ENCODE measurements around the gene SPSB3.

Gene SPSB3

DNA sequence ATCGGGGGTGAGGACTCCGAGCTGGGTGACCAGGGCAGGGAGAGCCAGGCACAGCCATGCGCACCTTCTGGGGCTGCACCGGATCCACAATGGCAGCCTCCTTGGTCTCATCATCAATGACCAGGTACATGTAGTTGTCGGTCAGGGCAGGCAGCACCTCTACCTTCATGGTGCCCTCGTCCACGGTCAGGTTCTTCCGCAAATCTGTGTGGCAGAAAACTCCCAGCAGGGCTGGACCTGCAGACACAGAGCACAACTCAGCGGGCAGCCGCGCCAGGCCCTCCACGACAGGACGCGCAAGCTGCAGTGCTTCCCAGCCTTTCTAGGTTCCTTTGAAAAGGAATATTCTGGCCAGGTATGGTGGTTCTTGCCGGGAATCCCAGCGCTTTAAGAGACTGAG is 40.4 kb upstream of the SPSB3 start:
- Histone ChIP-seq H3K27ac (ENCODE audit: low read length) (no peak overlapping the region), H3K36me3 (ENCODE audit: control insufficient read depth in 2 of 2, insufficient read depth in 2 of 2, low read length in 2 of 2) (peaks cover 11 to 21% of the 10 kb centered on the region in 2 donors), H3K9me3 (ENCODE audit: control insufficient read depth in 2 of 2, low read length in 2 of 2) (no peaks in the 10 kb centered on the region), H3K4me1 (ENCODE audit: control insufficient read depth, insufficient read depth, low read length) (peaks cover 20% of the 10 kb centered on the region), H3K4me3 (ENCODE audit: low read length in 2 of 2) (no peak overlapping the region), H3K9ac (ENCODE audit: low read length in 2 of 2) (no peak overlapping the region), H3K27me3 (ENCODE audit: control insufficient read depth in 1 of 2, insufficient read depth in 2 of 2, low read length in 2 of 2) (no peaks in the 10 kb centered on the region)

DNA sequence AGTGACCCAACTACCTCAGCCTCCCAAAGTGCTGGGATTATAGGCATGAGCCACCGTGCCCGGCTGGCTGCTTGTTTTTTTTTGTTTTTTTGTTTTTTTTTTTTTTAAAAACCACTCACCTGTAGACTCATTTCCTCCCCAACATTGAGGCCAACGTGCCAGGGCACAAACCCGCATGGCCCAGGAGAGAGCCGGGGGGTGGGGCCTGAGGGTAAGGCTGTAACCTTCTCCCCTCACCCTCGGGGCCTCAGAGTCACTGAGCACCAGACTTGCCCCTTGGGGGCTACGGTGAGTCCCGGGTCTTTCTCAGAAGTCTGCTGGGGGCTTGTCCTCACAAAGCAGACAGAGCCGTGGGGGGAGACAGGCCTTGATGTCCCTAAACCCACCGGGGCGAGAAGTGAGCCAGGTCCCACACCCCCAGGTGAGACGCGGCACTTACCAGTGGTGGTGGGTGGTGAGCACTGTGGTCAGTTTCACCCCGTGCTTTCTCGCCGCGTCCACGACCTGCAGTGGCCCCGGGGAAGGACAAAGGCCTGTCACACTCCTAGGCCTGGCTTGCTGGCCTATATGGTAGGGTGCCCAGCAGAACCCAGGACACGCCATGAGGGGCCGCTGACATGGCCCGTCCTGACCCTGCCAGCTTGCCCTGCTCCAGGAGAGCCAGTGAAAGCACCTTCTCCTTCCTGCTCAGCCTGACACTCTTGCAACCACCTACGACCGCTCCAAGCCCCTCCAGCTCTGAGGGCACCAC is 39.7 kb upstream of the SPSB3 start:
- Histone ChIP-seq H3K4me3 (ENCODE audit: low read length in 2 of 2) (no peak overlapping the region), H3K27ac (ENCODE audit: low read length) (no peak overlapping the region), H3K4me1 (ENCODE audit: control insufficient read depth, insufficient read depth, low read length) (peaks cover 14% of the 10 kb centered on the region), H3K9ac (ENCODE audit: low read length in 2 of 2) (no peak overlapping the region), H3K27me3 (ENCODE audit: control insufficient read depth in 1 of 2, insufficient read depth in 2 of 2, low read length in 2 of 2) (no peaks in the 10 kb centered on the region), H3K36me3 (ENCODE audit: control insufficient read depth in 2 of 2, insufficient read depth in 2 of 2, low read length in 2 of 2) (peaks cover 11 to 23% of the 10 kb centered on the region in 2 donors), H3K9me3 (ENCODE audit: control insufficient read depth in 2 of 2, low read length in 2 of 2) (no peaks in the 10 kb centered on the region)

DNA sequence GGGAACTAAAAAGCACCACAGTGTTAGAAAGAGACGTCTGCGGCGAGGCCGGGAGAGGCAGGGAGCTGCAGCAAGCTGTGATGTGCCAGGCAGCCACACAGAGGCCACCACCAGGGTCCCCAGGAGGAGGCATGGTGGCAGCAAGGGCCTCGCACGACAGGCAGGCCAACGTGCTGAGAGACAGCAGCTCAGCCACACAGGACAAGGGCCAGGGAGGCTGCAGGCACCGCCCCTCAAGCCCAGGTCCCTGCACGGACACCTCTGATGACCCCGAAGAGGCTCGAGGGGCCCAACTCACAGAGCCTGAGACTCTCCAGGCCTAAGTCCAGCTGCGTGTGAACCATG is 38.5 kb upstream of the SPSB3 start:
- no peak overlapping the region for H3K27ac ChIP-seq (ENCODE audit: low read length)
- H3K9me3 ChIP-seq (ENCODE audit: control insufficient read depth in 2 of 2, low read length in 2 of 2): no peaks in the 10 kb centered on the region
- H3K9ac ChIP-seq (ENCODE audit: low read length in 2 of 2): no peak overlapping the region
- no peak overlapping the region for H3K4me3 ChIP-seq (ENCODE audit: low read length in 2 of 2)
- no peaks in the 10 kb centered on the region for H3K27me3 ChIP-seq (ENCODE audit: control insufficient read depth in 1 of 2, insufficient read depth in 2 of 2, low read length in 2 of 2)
- H3K36me3 ChIP-seq (ENCODE audit: control insufficient read depth in 2 of 2, insufficient read depth in 2 of 2, low read length in 2 of 2): peaks cover 17 to 31% of the 10 kb centered on the region in 2 donors
- H3K4me1 ChIP-seq (ENCODE audit: control insufficient read depth, insufficient read depth, low read length): peaks cover 12% of the 10 kb centered on the region

DNA sequence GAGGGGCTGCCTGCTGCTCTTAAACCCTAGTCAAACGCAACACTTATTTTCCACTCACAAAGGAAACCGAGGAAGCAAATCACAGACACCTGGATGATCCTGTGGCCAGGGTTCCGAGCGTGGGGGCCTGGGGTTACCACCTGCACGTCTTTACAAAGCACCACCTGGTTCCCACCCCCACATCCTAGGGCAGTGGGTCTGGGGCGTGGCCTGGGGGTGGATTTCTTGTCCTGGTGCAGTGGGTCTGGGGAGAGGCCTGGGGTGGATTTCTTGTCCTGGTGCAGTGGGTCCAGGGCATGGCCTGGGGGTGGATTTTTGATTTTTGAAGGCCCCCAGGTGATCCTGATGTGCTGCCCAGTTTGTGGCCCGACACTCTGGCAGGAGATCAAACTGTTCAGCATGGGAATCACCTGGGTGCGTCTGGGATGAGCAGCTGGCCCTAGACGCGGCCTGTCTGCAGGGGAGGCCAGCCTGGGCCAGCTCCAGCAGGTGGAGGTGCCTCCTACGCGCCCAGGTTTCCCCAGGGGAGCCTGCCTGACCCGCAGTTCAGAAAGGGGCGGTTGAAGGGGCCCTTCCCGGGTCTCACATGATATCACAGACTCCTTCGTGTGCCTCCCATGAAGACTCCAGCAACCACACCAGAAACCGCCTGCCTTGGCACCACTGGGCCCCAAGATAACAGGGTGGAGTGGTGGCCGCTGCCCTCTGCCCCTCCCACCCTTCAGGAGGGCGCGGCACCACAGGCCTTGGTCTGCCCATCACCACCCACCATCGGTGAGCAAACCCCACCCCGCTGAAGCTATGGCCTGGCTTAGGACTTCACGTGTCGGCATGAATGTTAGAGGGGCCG is 38.0 kb upstream of the SPSB3 start:
- Histone ChIP-seq H3K4me3 (ENCODE audit: low read length in 2 of 2) (no peak overlapping the region), H3K27ac (ENCODE audit: low read length) (no peak overlapping the region), H3K36me3 (ENCODE audit: control insufficient read depth in 2 of 2, insufficient read depth in 2 of 2, low read length in 2 of 2) (peaks cover 17 to 33% of the 10 kb centered on the region in 2 donors), H3K9ac (ENCODE audit: low read length in 2 of 2) (no peak overlapping the region), H3K27me3 (ENCODE audit: control insufficient read depth in 1 of 2, insufficient read depth in 2 of 2, low read length in 2 of 2) (no peaks in the 10 kb centered on the region), H3K9me3 (ENCODE audit: control insufficient read depth in 2 of 2, low read length in 2 of 2) (no peaks in the 10 kb centered on the region), H3K4me1 (ENCODE audit: control insufficient read depth, insufficient read depth, low read length) (peaks cover 6% of the 10 kb centered on the region)

DNA sequence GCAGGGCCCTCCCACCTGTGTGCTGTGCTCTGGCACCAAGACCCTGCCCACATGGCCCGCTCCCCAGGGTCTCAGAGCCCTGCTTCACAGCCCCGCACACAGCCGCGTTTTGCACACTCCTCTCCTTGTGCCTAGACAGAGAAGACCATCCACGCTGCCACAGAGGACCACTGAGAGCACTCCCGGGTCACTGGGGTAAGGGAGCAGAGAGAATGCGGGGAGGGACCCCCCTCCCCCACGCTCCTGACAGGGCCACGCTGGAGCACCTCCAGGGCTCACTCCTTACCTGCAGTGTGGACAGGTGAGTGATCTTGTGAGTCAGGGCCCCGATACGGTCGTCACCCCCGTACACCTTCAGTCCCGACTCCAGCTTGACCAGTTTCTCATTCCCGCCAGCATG is 37.2 kb upstream of the SPSB3 start:
- Histone ChIP-seq H3K4me1 (ENCODE audit: control insufficient read depth, insufficient read depth, low read length) (peaks cover 3% of the 10 kb centered on the region), H3K27ac (ENCODE audit: low read length) (no peak overlapping the region), H3K4me3 (ENCODE audit: low read length in 2 of 2) (no peak overlapping the region), H3K36me3 (ENCODE audit: control insufficient read depth in 2 of 2, insufficient read depth in 2 of 2, low read length in 2 of 2) (peaks cover 17 to 35% of the 10 kb centered on the region in 2 donors), H3K9me3 (ENCODE audit: control insufficient read depth in 2 of 2, low read length in 2 of 2) (no peaks in the 10 kb centered on the region), H3K27me3 (ENCODE audit: control insufficient read depth in 1 of 2, insufficient read depth in 2 of 2, low read length in 2 of 2) (no peaks in the 10 kb centered on the region), H3K9ac (ENCODE audit: low read length in 2 of 2) (no peak overlapping the region)

DNA sequence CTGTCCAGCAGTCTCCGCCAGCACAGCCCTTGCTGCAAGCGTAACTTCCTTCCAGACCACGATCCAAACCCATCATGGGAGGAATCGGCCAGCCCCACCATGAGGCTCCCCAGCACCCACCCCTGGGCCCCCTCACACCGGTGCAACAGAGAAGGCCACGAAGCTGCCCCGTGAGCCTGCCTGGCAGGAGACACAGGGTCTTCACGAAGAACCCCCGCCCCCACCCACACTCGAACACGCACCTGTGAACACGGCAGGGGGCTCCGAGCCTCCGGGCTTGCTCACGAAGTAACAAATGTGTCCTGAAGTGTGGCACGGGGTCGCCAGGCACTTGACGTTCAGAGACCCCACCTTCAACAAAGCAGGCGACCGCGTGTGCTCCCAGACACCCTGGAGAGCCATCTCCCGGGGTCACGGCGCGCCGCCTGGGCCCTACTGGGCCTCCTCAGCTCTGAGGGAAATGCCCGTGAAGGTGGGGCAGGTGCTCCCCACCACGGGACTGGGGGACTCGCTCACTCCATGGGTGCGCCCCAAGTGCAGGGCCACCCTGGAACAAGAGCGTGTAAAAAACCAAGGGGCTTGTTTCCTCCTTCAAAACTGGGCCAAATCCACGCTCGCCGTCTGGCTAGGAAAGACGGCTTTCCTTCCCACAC is 36.6 kb upstream of the SPSB3 start:
- H3K27ac ChIP-seq (ENCODE audit: low read length): no peak overlapping the region
- no peaks in the 10 kb centered on the region for H3K27me3 ChIP-seq (ENCODE audit: control insufficient read depth in 1 of 2, insufficient read depth in 2 of 2, low read length in 2 of 2)
- H3K4me3 ChIP-seq (ENCODE audit: low read length in 2 of 2): no peak overlapping the region
- no peak overlapping the region for H3K9ac ChIP-seq (ENCODE audit: low read length in 2 of 2)
- H3K9me3 ChIP-seq (ENCODE audit: control insufficient read depth in 2 of 2, low read length in 2 of 2): no peaks in the 10 kb centered on the region
- H3K4me1 ChIP-seq (ENCODE audit: control insufficient read depth, insufficient read depth, low read length): peaks cover 2% of the 10 kb centered on the region
- H3K36me3 ChIP-seq (ENCODE audit: control insufficient read depth in 2 of 2, insufficient read depth in 2 of 2, low read length in 2 of 2): peaks cover 17 to 35% of the 10 kb centered on the region in 2 donors

DNA sequence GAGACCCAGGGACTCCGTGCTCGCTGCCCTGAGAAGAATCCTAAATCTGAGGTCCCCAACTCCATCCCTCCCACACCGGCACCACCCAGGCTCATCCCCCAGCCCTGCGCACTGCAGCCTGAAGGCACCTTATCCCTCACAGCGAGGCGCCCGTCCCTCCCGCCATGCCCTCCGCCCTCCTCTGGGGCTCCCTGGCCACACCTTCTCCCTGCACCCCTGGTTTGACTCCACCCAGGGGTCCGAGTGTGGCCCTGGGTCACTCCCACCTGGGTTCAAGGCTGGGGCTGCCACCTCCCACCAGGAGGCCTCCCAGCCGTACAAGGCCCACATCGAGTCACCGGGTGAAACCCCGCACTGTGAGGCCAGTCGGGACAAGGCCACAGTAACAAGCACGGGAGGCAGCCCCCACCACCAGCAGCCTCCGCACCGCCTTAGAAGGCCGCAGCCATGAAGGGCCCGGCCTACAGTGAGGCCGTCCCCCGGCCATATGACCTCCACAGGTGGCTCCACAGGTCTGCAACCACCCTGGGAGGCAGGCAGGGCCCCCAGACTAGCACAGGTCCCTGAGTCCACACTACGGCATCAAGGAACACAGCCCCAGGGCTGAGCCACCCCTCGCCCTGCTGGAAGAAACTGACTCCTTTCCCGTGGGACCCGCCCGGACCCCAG is 36.0 kb upstream of the SPSB3 start:
- Histone ChIP-seq H3K9ac (ENCODE audit: low read length in 2 of 2) (no peak overlapping the region), H3K4me3 (ENCODE audit: low read length in 2 of 2) (no peak overlapping the region), H3K4me1 (ENCODE audit: control insufficient read depth, insufficient read depth, low read length) (no peaks in the 10 kb centered on the region), H3K27ac (ENCODE audit: low read length) (no peak overlapping the region), H3K36me3 (ENCODE audit: control insufficient read depth in 2 of 2, insufficient read depth in 2 of 2, low read length in 2 of 2) (peaks cover 20 to 35% of the 10 kb centered on the region in 2 donors), H3K9me3 (ENCODE audit: control insufficient read depth in 2 of 2, low read length in 2 of 2) (no peaks in the 10 kb centered on the region), H3K27me3 (ENCODE audit: control insufficient read depth in 1 of 2, insufficient read depth in 2 of 2, low read length in 2 of 2) (no peaks in the 10 kb centered on the region)

DNA sequence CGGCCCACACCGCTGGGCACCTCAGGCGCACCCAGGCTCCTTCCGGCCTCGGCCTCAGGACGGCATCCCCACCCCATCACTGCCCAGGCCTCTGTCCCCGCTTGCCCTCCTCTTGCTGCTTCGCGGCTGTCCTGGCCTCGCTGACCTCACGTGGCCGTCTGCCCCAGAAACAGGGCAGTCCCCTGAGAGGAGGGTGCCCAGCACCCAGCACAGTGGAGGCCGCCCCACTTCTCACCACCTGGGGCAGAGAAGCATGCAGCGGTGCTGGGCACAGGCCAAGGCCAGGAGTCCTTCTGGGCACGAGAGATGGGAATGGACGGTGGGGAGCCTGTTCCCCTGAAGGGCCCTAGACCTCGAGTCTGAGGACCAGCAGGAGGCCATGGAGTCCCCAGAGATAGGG is 35.3 kb upstream of the SPSB3 start:
- H3K4me1 ChIP-seq (ENCODE audit: control insufficient read depth, insufficient read depth, low read length): no peaks in the 10 kb centered on the region
- peaks cover 20 to 32% of the 10 kb centered on the region in 2 donors for H3K36me3 ChIP-seq (ENCODE audit: control insufficient read depth in 2 of 2, insufficient read depth in 2 of 2, low read length in 2 of 2)
- H3K4me3 ChIP-seq (ENCODE audit: low read length in 2 of 2): no peak overlapping the region
- H3K27ac ChIP-seq (ENCODE audit: low read length): no peak overlapping the region
- no peaks in the 10 kb centered on the region for H3K27me3 ChIP-seq (ENCODE audit: control insufficient read depth in 1 of 2, insufficient read depth in 2 of 2, low read length in 2 of 2)
- no peaks in the 10 kb centered on the region for H3K9me3 ChIP-seq (ENCODE audit: control insufficient read depth in 2 of 2, low read length in 2 of 2)
- no peak overlapping the region for H3K9ac ChIP-seq (ENCODE audit: low read length in 2 of 2)

DNA sequence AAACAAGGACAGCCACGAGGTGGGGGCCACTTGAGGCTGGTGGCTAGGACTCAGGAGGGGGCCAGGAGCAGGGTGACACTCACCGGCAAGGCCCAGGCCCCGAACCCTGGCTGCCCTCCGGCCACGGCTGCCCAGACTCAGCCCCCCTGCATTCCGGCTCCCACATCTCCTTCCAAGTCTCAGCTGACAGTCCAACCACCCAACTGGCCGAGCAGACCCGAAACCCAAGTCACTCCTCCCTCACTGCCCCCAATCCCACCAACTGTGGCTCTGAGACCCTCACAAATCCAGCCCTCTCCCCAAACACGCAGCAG is 34.9 kb upstream of the SPSB3 start:
- H3K36me3 ChIP-seq (ENCODE audit: control insufficient read depth in 2 of 2, insufficient read depth in 2 of 2, low read length in 2 of 2): peaks cover 17 to 27% of the 10 kb centered on the region in 2 donors
- H3K9me3 ChIP-seq (ENCODE audit: control insufficient read depth in 2 of 2, low read length in 2 of 2): no peaks in the 10 kb centered on the region
- no peak overlapping the region for H3K4me3 ChIP-seq (ENCODE audit: low read length in 2 of 2)
- H3K27me3 ChIP-seq (ENCODE audit: control insufficient read depth in 1 of 2, insufficient read depth in 2 of 2, low read length in 2 of 2): no peaks in the 10 kb centered on the region
- no peak overlapping the region for H3K9ac ChIP-seq (ENCODE audit: low read length in 2 of 2)
- no peaks in the 10 kb centered on the region for H3K4me1 ChIP-seq (ENCODE audit: control insufficient read depth, insufficient read depth, low read length)
- no peak overlapping the region for H3K27ac ChIP-seq (ENCODE audit: low read length)

DNA sequence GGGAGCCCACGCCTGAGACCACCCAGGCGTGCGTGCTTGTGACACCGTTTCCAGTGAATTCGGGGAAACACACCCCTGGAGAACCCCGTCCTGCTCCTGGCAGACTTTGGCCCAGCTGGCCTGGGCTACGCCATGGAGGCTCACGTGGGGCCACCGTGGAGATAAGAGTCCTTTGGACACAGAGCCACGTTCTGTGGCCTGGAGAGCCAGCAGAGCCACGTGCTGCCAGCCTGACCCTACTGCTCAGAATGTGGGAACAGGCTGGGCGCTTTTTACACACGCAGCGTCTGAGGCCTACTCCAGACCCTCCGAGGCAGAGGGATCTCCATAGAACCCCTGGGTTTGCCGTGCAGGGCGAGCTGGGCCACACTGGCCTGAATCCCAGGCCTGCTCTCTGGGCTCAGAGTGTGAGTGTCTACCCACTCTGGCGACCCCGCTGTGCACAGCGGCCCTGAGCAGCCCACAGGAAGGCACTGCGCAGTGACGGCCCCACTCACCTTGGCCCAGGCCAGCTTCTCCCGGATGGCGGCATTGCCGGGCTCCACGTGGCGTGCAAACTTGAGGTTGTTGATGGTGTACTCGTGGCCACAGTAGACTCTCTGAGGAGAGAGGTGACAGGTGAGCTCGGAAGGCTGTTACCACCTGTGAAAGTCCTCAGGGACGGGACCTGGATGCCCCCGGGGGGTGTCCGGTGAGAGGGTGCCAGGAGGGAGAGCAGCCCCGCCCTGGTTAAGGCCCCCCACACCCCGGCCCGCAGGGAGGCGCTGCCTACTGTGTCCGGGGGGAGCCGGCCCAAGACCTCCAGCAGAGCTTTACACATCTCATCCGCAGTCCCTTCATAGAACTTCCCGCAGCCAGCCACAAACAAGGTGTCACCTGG is 34.3 kb upstream of the SPSB3 start:
- Histone ChIP-seq H3K9me3 (ENCODE audit: control insufficient read depth in 2 of 2, low read length in 2 of 2) (no peaks in the 10 kb centered on the region), H3K4me1 (ENCODE audit: control insufficient read depth, insufficient read depth, low read length) (no peaks in the 10 kb centered on the region), H3K27ac (ENCODE audit: low read length) (no peak overlapping the region), H3K36me3 (ENCODE audit: control insufficient read depth in 2 of 2, insufficient read depth in 2 of 2, low read length in 2 of 2) (peaks cover 12 to 24% of the 10 kb centered on the region in 2 donors), H3K9ac (ENCODE audit: low read length in 2 of 2) (no peak overlapping the region), H3K4me3 (ENCODE audit: low read length in 2 of 2) (no peak overlapping the region), H3K27me3 (ENCODE audit: control insufficient read depth in 1 of 2, insufficient read depth in 2 of 2, low read length in 2 of 2) (no peaks in the 10 kb centered on the region)

Measured in stomach smooth muscle (tissue), 2 donors.